Neuronal stem cell (in vitro differentiated cells): ENCODE data around the gene ARPC5L.
A peak's percentile ranks its signal among the peaks of the same experiment; 100 is the strongest.

Experiments
- DNase-seq: peaks from one replicate; pipeline ENCODE4 v3.0.0-alpha.2; 2013; ENCODE audit warnings: low spot score
- H2AFZ ChIP-seq: one replicate; pipeline ENCODE4 v1.6.1; 2013; ENCODE audit warnings: mild to moderate bottlenecking, low read length, inconsistent platforms
- H2AK5ac ChIP-seq: 2 replicates; pipeline ENCODE4 v1.6.1; 2013; ENCODE audit warnings: low read depth, mild to moderate bottlenecking, inconsistent platforms, low read length, moderate library complexity, mixed read lengths
- H2BK120ac ChIP-seq: 2 replicates; pipeline ENCODE4 v1.6.1; 2013; ENCODE audit warnings: low read depth, mild to moderate bottlenecking, inconsistent platforms, low read length, moderate library complexity, mixed read lengths
- H2BK12ac ChIP-seq: one replicate; pipeline ENCODE4 v1.6.1; 2013; ENCODE audit warnings: low read length, inconsistent platforms
- H2BK15ac ChIP-seq: 2 replicates; pipeline ENCODE4 v1.6.1; 2013; ENCODE audit warnings: mild to moderate bottlenecking, low read length, inconsistent platforms, mixed read lengths
- H2BK5ac ChIP-seq: one replicate; pipeline ENCODE4 v1.6.1; 2013; ENCODE audit warnings: inconsistent platforms, mild to moderate bottlenecking, low read length, moderate library complexity
- H3K14ac ChIP-seq: one replicate; pipeline ENCODE4 v1.6.1; 2013; ENCODE audit warnings: low read length, inconsistent platforms
- H3K18ac ChIP-seq: 2 replicates; pipeline ENCODE4 v1.6.1; 2013; ENCODE audit warnings: low read length, inconsistent platforms
- H3K23ac ChIP-seq: 2 replicates; pipeline ENCODE4 v1.6.1; 2013; ENCODE audit warnings: low read depth, mild to moderate bottlenecking, mixed read lengths, low read length, inconsistent platforms; ENCODE audit not compliant: poor library complexity
- H3K27ac ChIP-seq: replicated peaks from 3 replicates; pipeline ENCODE4 v1.5.1; 2013; ENCODE audit warnings: low read length, inconsistent platforms
- H3K27me3 ChIP-seq, 3 experiments: 2 replicates each; pipeline ENCODE4 v1.6.1; 2013; ENCODE audit warnings: low read length in 3 of 3, mild to moderate bottlenecking in 2 of 3, inconsistent platforms in 1 of 3, low read depth in 1 of 3, mixed read lengths in 1 of 3, moderate library complexity in 1 of 3; ENCODE audit not compliant: control insufficient read depth in 3 of 3, insufficient read depth in 3 of 3
- H3K36me3 ChIP-seq, 2 donors: replicated peaks in 1 of 2; 2 replicates each; pipeline ENCODE4 v1.6.1; 2013; ENCODE audit warnings: low read length in 2 of 2; ENCODE audit not compliant: control insufficient read depth in 2 of 2, insufficient read depth in 2 of 2
- H3K4ac ChIP-seq: 2 replicates; pipeline ENCODE4 v1.6.1; 2013; ENCODE audit warnings: inconsistent platforms, mild to moderate bottlenecking, low read length, moderate library complexity
- H3K4me1 ChIP-seq, 2 donors: 1 replicate in 1 of 2; 2 replicates in 1 of 2; pipeline ENCODE4 v1.6.1; 2013; ENCODE audit warnings: low read length in 2 of 2, low read depth in 1 of 2; ENCODE audit not compliant: control insufficient read depth in 2 of 2, insufficient read depth in 1 of 2
- H3K4me2 ChIP-seq: one replicate; pipeline ENCODE4 v1.6.1; 2013; ENCODE audit warnings: mild to moderate bottlenecking, low read length, inconsistent platforms; ENCODE audit not compliant: insufficient read depth, poor library complexity, severe bottlenecking
- H3K4me3 ChIP-seq, 2 donors: 2 replicates each; pipeline ENCODE4 v1.5.1; 2013; ENCODE audit warnings: low read length in 2 of 2, mild to moderate bottlenecking in 2 of 2, inconsistent platforms in 1 of 2, moderate library complexity in 1 of 2
- H3K79me1 ChIP-seq: one replicate; pipeline ENCODE4 v1.6.1; 2013; ENCODE audit warnings: low read depth, mild to moderate bottlenecking, inconsistent platforms, low read length, moderate library complexity
- H3K9ac ChIP-seq: one replicate; pipeline ENCODE4 v1.6.1; 2013; ENCODE audit warnings: mild to moderate bottlenecking, low read depth, low read length, inconsistent platforms; ENCODE audit not compliant: poor library complexity
- H3K9me3 ChIP-seq, 2 donors: replicated peaks in 1 of 2; 2 replicates each; pipeline versions ENCODE3 to v1.6.1; 2013; ENCODE audit warnings: low read length in 2 of 2, mild to moderate bottlenecking in 2 of 2, inconsistent platforms in 1 of 2, low read depth in 1 of 2, mixed read lengths in 1 of 2, moderate library complexity in 1 of 2; ENCODE audit not compliant: control insufficient read depth in 2 of 2, insufficient read depth in 1 of 2
- H4K8ac ChIP-seq: one replicate; pipeline ENCODE4 v1.6.1; 2013; ENCODE audit warnings: low read depth, mild to moderate bottlenecking, inconsistent platforms, low read length, moderate library complexity
- H4K91ac ChIP-seq: one replicate; pipeline ENCODE4 v1.6.1; 2013; ENCODE audit warnings: low read length, low read depth, mild to moderate bottlenecking, inconsistent platforms; ENCODE audit not compliant: poor library complexity
- WGBS, 2 donors: extraction: QIAGEN DNeasy Blood & Tissue Kit; methylation state at CpG; one replicate each; pipeline ENCODE4 v1.1.7; 2013; ENCODE audit warnings: missing lambda C conversion rate in 2 of 2, mixed read lengths in 1 of 2; ENCODE audit not compliant: insufficient read length in 2 of 2, insufficient replicate concordance in 1 of 2; ENCODE audit errors: extremely low coverage in 2 of 2; 5-methylcytosine and 5-hydroxymethylcytosine counted together

The ARPC5L gene

GRCh38 chr9:124881138-124881743 is 19.3 kb downstream of the ARPC5L start:
- no peaks in the 10 kb centered on the region for H3K9me3 ChIP-seq
- H2AFZ ChIP-seq: no peak overlapping the region
- DNase-seq: no peak
- no peak overlapping the region for H3K14ac ChIP-seq
- H2AK5ac ChIP-seq: no peak overlapping the region
- no peak overlapping the region for H2BK120ac ChIP-seq
- no peak overlapping the region for H3K18ac ChIP-seq
- no CpG with 5 or more reads among the region's 16 CpGs for WGBS, 2 donors
- no peaks in the 10 kb centered on the region for H3K27me3 ChIP-seq
- H4K91ac ChIP-seq: no peak overlapping the region
- no peak overlapping the region for H2BK15ac ChIP-seq
- H2BK12ac ChIP-seq: no peak overlapping the region
- no peak overlapping the region for H3K4ac ChIP-seq
- H3K4me2 ChIP-seq: no peak overlapping the region
- H3K4me1 ChIP-seq: peaks cover 0 to 2% of the 10 kb centered on the region in 2 donors
- H3K23ac ChIP-seq: no peak overlapping the region
- H3K79me1 ChIP-seq: no peaks in the 10 kb centered on the region
- H3K27ac ChIP-seq: no peak overlapping the region
- H2BK5ac ChIP-seq: no peak overlapping the region
- H3K36me3 ChIP-seq: peaks cover 20 to 83% of the 10 kb centered on the region in 2 donors
- H3K9ac ChIP-seq: no peak overlapping the region
- H4K8ac ChIP-seq: no peak overlapping the region
- H3K4me3 ChIP-seq: no peak overlapping the region

GRCh38 chr9:124882231-124882630 is 20.3 kb downstream of the ARPC5L start:
- Histone ChIP-seq H4K8ac (no peak overlapping the region), H2BK120ac (no peak overlapping the region), H3K27ac (no peak overlapping the region), H2BK12ac (no peak overlapping the region), H2BK15ac (no peak overlapping the region), H4K91ac (no peak overlapping the region), H3K27me3 (no peaks in the 10 kb centered on the region), H3K4me1 (peaks cover 0 to 2% of the 10 kb centered on the region in 2 donors), H3K18ac (no peak overlapping the region), H3K4ac (no peak overlapping the region), H2AFZ (no peak overlapping the region), H3K79me1 (peaks cover 4% of the 10 kb centered on the region), H2AK5ac (no peak overlapping the region), H3K9ac (peak overlapping the region; percentile 5), H3K23ac (no peak overlapping the region), H3K36me3 (peaks cover 19 to 83% of the 10 kb centered on the region in 2 donors), H3K4me2 (no peak overlapping the region), H2BK5ac (no peak overlapping the region), H3K9me3 (no peaks in the 10 kb centered on the region), H3K4me3 (no peak overlapping the region), H3K14ac (no peak overlapping the region)
- no peak for DNase-seq
- no CpG with 5 or more reads among the region's 13 CpGs for WGBS, 2 donors

- Histone ChIP-seq H2BK120ac (no peak overlapping the region), H3K18ac (no peak overlapping the region), H4K91ac (no peak overlapping the region), H3K79me1 (peaks cover 4% of the 10 kb centered on the region), H2AFZ (no peak overlapping the region), H3K4ac (no peak overlapping the region), H3K27ac (no peak overlapping the region), H3K9ac (no peak overlapping the region), H3K23ac (no peak overlapping the region), H3K4me1 (peaks cover 0 to 2% of the 10 kb centered on the region in 2 donors), H3K14ac (no peak overlapping the region), H2BK5ac (no peak overlapping the region), H3K4me2 (no peak overlapping the region), H2BK12ac (no peak overlapping the region), H2BK15ac (no peak overlapping the region), H3K36me3 (peaks cover 28 to 81% of the 10 kb centered on the region in 2 donors), H2AK5ac (no peak overlapping the region), H4K8ac (no peak overlapping the region), H3K9me3 (no peaks in the 10 kb centered on the region), H3K27me3 (no peaks in the 10 kb centered on the region), H3K4me3 (no peak overlapping the region)
- no peak for DNase-seq
- WGBS, 2 donors: no CpG with 5 or more reads among the region's 4 CpGs
Observed at GRCh38 chr9:124884376-124884775, 22.4 kb downstream of the ARPC5L start.

GRCh38 chr9:124885551-124885950 is 23.6 kb downstream of the ARPC5L start:
- Histone ChIP-seq H3K14ac (no peak overlapping the region), H3K9me3 (no peaks in the 10 kb centered on the region), H2BK12ac (no peak overlapping the region), H2BK120ac (no peak overlapping the region), H3K27ac (no peak overlapping the region), H3K23ac (no peak overlapping the region), H2BK15ac (no peak overlapping the region), H3K27me3 (no peaks in the 10 kb centered on the region), H2AK5ac (no peak overlapping the region), H3K36me3 (peaks cover 31 to 81% of the 10 kb centered on the region in 2 donors), H3K18ac (no peak overlapping the region), H3K4me1 (peaks cover 0 to 2% of the 10 kb centered on the region in 2 donors), H4K8ac (no peak overlapping the region), H4K91ac (no peak overlapping the region), H3K4me3 (peak overlapping the region in 1 of 2 donors; percentile 49), H2BK5ac (no peak overlapping the region), H3K79me1 (peaks cover 4% of the 10 kb centered on the region), H3K9ac (no peak overlapping the region), H3K4ac (no peak overlapping the region), H3K4me2 (no peak overlapping the region), H2AFZ (no peak overlapping the region)
- WGBS, 2 donors: no CpG with 5 or more reads among the region's 4 CpGs
- no peak for DNase-seq
